Parathyroid adenoma (tissue), 2 donors: Measurements from ENCODE around the gene SRCAP.

Experiments used
- H2AFZ ChIP-seq: fragments of 300-600 bp; sonication (generic); one replicate; pipeline ENCODE4 v1.7.0; 2017; ENCODE audit warnings: antibody characterized with exemption, mild to moderate bottlenecking
- H3K27ac ChIP-seq: fragments of 300-600 bp; sonication (generic); one replicate; pipeline ENCODE4 v1.7.0; 2017
- H3K27me3 ChIP-seq: fragments of 300-600 bp; sonication (generic); one replicate; pipeline ENCODE4 v1.7.0; 2017; ENCODE audit warnings: low read length; ENCODE audit not compliant: control insufficient read depth, insufficient read depth
- H3K36me3 ChIP-seq: fragments of 300-600 bp; sonication (generic); one replicate; pipeline ENCODE4 v1.7.0; 2017; ENCODE audit warnings: low read length; ENCODE audit not compliant: control insufficient read depth, insufficient read depth
- H3K4me1 ChIP-seq: fragments of 300-600 bp; sonication (generic); one replicate; pipeline ENCODE4 v1.7.0; 2017; ENCODE audit warnings: control low read depth
- H3K4me2 ChIP-seq: fragments of 300-600 bp; sonication (generic); one replicate; pipeline ENCODE4 v1.7.0; 2017; ENCODE audit warnings: low read length
- H3K4me3 ChIP-seq: fragments of 300-600 bp; sonication (generic); one replicate; pipeline ENCODE4 v1.7.0; 2017; ENCODE audit warnings: low read depth, low read length
- H3K79me2 ChIP-seq: fragments of 300-600 bp; sonication (generic); one replicate; pipeline ENCODE4 v1.7.0; 2017; ENCODE audit warnings: control low read depth
- H3K9ac ChIP-seq: fragments of 300-600 bp; sonication (generic); one replicate; pipeline ENCODE4 v1.7.0; 2017; ENCODE audit warnings: mild to moderate bottlenecking
- H3K9me3 ChIP-seq: fragments of 300-600 bp; sonication (generic); one replicate; pipeline ENCODE4 v1.7.0; 2017; ENCODE audit warnings: low read length; ENCODE audit not compliant: control insufficient read depth
- TF ChIP-seq, protein P1 (sequence below): fragments of 300-600 bp; sonication (generic); IDR thresholded peaks from one replicate; pipeline ENCODE4 v1.7.0; 2017; ENCODE audit warnings: antibody characterized with exemption, mild to moderate bottlenecking
- donor health status: primary hyperparathyroidism.

Gene SRCAP

DNA sequence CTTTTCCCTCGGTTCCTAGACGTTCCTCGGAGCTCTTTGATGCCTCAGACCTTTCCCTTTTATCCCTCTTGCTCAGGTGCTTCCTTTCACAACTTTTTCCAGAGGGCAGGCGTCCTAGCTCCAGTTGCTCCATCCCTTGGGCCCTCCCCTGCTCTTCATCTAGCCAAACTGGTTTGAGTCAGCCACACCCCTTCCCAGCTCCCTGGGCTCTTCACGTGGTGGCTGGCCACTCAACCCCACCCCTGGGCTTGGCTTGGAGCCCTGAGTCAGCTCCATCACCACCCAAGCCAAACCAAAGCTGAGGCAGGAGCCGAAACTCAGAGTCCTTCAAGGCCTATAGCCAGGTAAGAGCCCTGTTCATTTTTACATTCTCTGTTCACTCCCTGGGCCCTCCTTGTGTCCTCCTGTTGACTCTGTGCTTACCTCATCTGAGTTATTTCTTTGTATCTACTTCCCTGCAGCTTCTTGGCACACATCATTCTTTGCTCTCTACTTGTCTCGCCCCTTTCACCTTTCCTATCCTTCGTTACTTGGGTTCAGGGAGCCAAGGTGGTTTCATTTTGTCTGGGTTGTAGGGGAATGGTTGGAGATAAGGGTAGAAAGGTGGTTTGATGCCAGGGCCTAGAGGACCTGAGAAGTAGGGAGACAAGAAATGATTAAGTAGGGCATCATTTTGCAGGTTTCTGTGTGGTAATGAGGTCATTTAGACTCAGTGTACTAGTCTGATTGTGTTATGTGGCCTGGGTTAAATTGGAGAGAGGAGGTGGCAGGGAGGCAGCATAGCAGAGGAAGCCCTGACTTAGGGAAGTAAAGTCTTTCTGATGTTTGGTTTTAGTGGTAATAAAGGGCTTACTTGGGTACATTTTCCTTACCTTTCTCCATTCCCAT is 41.6 kb downstream of the SRCAP start:
- Histone ChIP-seq H3K9ac (no peak overlapping the region), H3K27me3 (no peaks in the 10 kb centered on the region), H3K4me1 (peaks cover 19% of the 10 kb centered on the region), H3K4me2 (peak overlapping the region; percentile 79), H3K27ac (peak overlapping the region; percentile 72), H3K36me3 (no peaks in the 10 kb centered on the region), H3K4me3 (peak overlapping the region; percentile 58), H3K9me3 (no peaks in the 10 kb centered on the region), H3K79me2 (peaks cover 4% of the 10 kb centered on the region), H2AFZ (no peak overlapping the region)
- TF ChIP-seq, protein P1, sequence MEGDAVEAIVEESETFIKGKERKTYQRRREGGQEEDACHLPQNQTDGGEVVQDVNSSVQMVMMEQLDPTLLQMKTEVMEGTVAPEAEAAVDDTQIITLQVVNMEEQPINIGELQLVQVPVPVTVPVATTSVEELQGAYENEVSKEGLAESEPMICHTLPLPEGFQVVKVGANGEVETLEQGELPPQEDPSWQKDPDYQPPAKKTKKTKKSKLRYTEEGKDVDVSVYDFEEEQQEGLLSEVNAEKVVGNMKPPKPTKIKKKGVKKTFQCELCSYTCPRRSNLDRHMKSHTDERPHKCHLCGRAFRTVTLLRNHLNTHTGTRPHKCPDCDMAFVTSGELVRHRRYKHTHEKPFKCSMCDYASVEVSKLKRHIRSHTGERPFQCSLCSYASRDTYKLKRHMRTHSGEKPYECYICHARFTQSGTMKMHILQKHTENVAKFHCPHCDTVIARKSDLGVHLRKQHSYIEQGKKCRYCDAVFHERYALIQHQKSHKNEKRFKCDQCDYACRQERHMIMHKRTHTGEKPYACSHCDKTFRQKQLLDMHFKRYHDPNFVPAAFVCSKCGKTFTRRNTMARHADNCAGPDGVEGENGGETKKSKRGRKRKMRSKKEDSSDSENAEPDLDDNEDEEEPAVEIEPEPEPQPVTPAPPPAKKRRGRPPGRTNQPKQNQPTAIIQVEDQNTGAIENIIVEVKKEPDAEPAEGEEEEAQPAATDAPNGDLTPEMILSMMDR = no peak

DNA sequence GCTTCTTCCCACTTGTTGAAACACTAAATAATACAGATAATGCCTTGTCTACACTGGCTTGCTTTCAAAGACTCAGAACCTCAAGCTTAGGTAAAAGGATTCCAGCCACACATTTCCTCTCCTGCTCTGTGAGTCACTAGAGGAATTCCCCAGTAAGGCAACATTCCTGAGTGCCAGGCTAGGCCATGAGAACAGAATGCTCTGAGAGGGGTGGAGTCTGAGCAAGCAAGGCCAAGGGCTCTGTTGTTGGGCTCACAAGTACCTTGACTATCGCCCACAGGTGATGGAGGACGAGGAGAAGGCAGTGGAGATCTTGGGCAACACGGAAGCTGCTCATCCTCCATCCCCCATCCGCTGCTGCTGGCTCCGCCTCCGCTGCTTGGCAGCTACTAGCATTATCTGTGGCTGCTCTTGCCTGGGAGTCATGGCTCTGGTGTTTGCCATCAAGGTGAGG is 42.5 kb downstream of the SRCAP start:
- H3K9me3 ChIP-seq = no peaks in the 10 kb centered on the region
- peaks cover 4% of the 10 kb centered on the region for H3K79me2 ChIP-seq
- no peaks in the 10 kb centered on the region for H3K27me3 ChIP-seq
- no peaks in the 10 kb centered on the region for H3K36me3 ChIP-seq
- peak overlapping the region; percentile 79 for H3K4me2 ChIP-seq
- peak overlapping the region; percentile 72 for H3K27ac ChIP-seq
- H3K9ac ChIP-seq = no peak overlapping the region
- peaks cover 19% of the 10 kb centered on the region for H3K4me1 ChIP-seq
- H2AFZ ChIP-seq = no peak overlapping the region
- peak overlapping the region; percentile 58 for H3K4me3 ChIP-seq
- TF ChIP-seq, protein P1 = no peak

GRCh38 chr16:30743716-30744115 is 44.7 kb downstream of the SRCAP start:
- no peak overlapping the region for H3K27ac ChIP-seq

GRCh38 chr16:30744183-30744582 is 45.2 kb downstream of the SRCAP start:
- H3K4me3 ChIP-seq = no peak overlapping the region
- TF ChIP-seq, protein P1 = no peak
- H3K4me1 ChIP-seq = peaks cover 21% of the 10 kb centered on the region
- no peaks in the 10 kb centered on the region for H3K36me3 ChIP-seq
- no peaks in the 10 kb centered on the region for H3K27me3 ChIP-seq
- H3K79me2 ChIP-seq = no peaks in the 10 kb centered on the region
- H3K9me3 ChIP-seq = no peaks in the 10 kb centered on the region
- H3K4me2 ChIP-seq = no peak overlapping the region
- no peak overlapping the region for H3K27ac ChIP-seq
- no peak overlapping the region for H2AFZ ChIP-seq
- no peak overlapping the region for H3K9ac ChIP-seq

More at GRCh38 chr16:30743716-30744115, 44.7 kb downstream of the SRCAP start:
- Histone ChIP-seq H3K79me2 (peaks cover 3% of the 10 kb centered on the region), H3K4me3 (no peak overlapping the region), H3K4me1 (peaks cover 21% of the 10 kb centered on the region), H3K36me3 (no peaks in the 10 kb centered on the region), H3K9me3 (no peaks in the 10 kb centered on the region), H3K9ac (no peak overlapping the region), H2AFZ (no peak overlapping the region), H3K4me2 (no peak overlapping the region), H3K27me3 (no peaks in the 10 kb centered on the region)
- TF ChIP-seq, protein P1 = no peak
